Eye (tissue), 1 donor: ENCODE data around the gene PPP1R3G.

Source experiments
- DNase-seq: peaks from one replicate; pipeline ENCODE4 v3.0.0-alpha.2; 2015

PPP1R3G gene

GRCh38 chr6:5073992-5074391 lies 11.1 kb upstream of the PPP1R3G start:
- no peak for DNase-seq

GRCh38 chr6:5076931-5077330 lies 8.2 kb upstream of the PPP1R3G start:
- DNase-seq = no peak

- DNase-seq = no peak
Measured at GRCh38 chr6:5078121-5078669, 6.9 kb upstream of the PPP1R3G start.

- no peak for DNase-seq
Measured at GRCh38 chr6:5079692-5080091, 5.4 kb upstream of the PPP1R3G start.

- no peak for DNase-seq
Measured at GRCh38 chr6:5080574-5080973, 4.6 kb upstream of the PPP1R3G start.

GRCh38 chr6:5081182-5081581 lies 4.0 kb upstream of the PPP1R3G start:
- no peak for DNase-seq

- no peak for DNase-seq
Measured at GRCh38 chr6:5081955-5082354, 3.2 kb upstream of the PPP1R3G start.

GRCh38 chr6:5082487-5083306 lies 2.4 kb upstream of the PPP1R3G start:
- DNase-seq = peak; percentile 32

- DNase-seq = no peak
Measured at GRCh38 chr6:5083307-5083583, 1.9 kb upstream of the PPP1R3G start.

GRCh38 chr6:5083813-5084359 lies 1.3 kb upstream of the PPP1R3G start:
- peak; percentile 16 for DNase-seq

- no peak for DNase-seq
Measured at GRCh38 chr6:5084360-5084780, 771 bp upstream of the PPP1R3G start.

GRCh38 chr6:5085648-5086293 lies 630 bp downstream of the PPP1R3G start:
- DNase-seq = peak; percentile 83

- peak; percentile 72 for DNase-seq
Measured at GRCh38 chr6:5086294-5086890, 1.3 kb downstream of the PPP1R3G start.

GRCh38 chr6:5087389-5087788 lies 2.2 kb downstream of the PPP1R3G start:
- peak; percentile 61 for DNase-seq

- DNase-seq = no peak
Measured at GRCh38 chr6:5088780-5089179, 3.6 kb downstream of the PPP1R3G start.

- DNase-seq = no peak
Measured at GRCh38 chr6:5089481-5090438, 4.6 kb downstream of the PPP1R3G start.

GRCh38 chr6:5090603-5091002 lies 5.5 kb downstream of the PPP1R3G start:
- no peak for DNase-seq

- DNase-seq = no peak
Measured at GRCh38 chr6:5091210-5092069, 6.3 kb downstream of the PPP1R3G start.

GRCh38 chr6:5093231-5094015 lies 8.3 kb downstream of the PPP1R3G start:
- DNase-seq = no peak

- no peak for DNase-seq
Measured at GRCh38 chr6:5094327-5094726, 9.2 kb downstream of the PPP1R3G start.

GRCh38 chr6:5095236-5095635 lies 10.1 kb downstream of the PPP1R3G start:
- no peak for DNase-seq
